Right kidney (tissue), 1 donor: ENCODE data around the gene LRRC36.

Source experiments
- DNase-seq: peaks from one replicate; pipeline ENCODE4 v3.0.0-alpha.2; 2016

The LRRC36 gene

DNA sequence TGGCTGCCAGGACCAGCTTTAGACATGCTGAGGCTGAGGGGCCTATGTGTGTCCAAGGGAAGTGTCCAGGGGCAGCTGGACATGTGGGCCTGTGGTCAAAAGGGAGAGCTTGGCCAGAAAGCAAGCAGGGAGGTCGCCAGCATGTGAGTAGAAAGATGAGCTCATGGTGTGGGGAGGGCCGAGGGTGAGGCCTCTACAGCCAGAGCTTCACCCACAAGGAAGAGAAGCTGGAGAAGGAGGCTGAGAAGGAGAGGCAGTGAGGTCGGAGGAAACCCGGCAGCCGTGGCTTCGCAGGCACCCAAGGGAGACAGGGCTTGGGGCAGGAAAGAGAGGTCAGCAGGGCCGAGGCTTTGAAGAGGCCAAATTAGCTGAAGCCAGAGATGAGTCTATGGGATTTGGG, 100.3 kb downstream of the LRRC36 start:
- DNase-seq: no peak

DNA sequence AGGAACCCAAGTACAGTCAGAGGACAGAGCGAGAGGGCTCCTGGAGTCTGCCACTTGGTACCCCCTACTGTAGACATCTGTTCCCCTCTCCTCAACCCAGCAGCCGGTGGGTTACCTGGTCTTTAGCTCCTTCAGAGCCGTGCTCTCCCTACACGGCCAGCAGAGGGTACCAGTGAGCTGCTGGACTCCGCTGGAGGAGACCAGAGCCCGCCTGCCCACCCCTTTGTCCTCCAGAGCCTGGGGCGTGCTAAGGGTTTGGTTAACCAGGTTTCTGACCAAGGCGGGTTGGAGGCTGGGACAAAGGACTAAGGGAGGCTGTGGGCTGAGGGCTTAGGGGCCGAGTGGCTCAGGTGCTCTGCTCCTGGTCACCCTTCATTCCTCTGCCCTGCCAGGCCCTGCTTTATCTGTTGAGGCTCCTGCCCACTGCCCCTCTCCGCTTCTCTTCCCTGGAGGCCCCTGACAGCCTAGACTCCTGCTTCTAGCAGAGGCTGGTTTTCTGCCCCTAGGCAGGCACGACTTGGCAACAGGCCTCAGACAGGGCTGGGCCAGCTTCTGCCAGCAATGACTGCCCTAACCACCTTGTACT, 101.6 kb downstream of the LRRC36 start:
- peak; percentile 63 for DNase-seq

DNA sequence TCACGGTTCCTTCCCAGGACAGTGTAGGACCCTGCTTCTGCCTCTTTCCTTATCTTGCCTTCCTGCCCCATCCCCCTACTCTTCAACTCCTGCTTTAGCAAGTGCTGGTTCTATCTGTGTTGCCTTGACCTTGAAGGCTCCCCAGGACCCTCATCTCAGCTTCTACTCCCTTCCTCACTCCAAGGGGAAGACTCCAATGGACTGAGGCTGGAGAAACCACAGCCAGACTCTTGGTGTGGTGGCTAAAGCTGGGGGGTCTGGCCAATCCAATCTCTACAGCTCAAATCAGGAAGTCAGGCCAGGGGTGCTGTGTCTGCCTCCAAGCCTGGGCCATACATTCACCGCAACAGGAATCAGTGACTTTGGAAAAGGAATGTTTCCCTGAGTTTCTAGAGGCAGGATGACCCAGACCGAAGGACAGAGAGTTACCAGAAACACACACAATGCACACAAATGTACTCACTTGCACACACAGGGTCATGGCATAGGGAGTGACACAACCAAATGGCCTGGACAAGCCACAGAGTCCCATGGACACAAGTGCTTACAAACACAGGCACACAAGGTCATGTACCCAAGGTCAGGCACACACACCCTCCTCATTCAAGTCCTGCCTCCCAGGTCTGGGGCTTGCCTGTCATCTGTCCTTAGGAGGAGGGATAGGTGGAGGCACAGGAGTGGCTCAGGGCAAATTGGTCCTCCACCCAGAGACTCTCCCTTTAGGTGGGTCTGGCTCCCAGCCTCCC, 102.6 kb downstream of the LRRC36 start:
- DNase-seq: no peak

DNA sequence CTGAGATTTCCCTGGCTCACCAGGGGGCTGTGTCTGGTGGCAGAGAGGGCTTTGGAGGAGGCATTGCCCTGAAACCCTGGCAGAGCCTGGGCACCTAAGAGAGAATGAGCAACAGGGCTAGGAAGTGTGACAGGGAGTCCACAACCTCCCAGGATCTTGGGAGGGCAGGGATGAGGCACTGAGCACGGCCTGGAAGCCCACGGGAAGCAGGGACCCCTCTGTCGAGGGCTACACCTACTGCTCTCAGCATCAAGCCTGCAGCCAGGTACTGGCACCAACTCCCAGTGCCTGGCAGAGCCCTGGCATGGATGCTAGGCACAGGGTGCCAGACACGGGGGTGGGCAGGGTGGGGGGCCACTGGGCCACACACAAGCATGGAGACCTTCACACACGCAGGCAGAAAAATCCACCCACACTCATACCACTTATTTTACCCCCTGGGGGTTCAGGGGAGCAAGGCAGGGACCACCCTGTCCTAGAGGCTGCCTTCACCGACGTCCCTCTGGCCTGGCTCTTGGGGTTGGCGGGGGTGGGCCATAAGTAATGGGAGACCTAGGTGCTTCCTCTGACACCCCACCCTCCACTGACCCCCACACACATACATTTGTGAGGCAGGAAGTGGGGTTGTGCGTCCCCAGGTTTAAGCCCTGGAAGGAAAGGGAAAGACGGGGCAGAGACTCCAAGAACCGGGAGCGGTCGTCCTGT, 103.3 kb downstream of the LRRC36 start:
- no peak for DNase-seq

DNA sequence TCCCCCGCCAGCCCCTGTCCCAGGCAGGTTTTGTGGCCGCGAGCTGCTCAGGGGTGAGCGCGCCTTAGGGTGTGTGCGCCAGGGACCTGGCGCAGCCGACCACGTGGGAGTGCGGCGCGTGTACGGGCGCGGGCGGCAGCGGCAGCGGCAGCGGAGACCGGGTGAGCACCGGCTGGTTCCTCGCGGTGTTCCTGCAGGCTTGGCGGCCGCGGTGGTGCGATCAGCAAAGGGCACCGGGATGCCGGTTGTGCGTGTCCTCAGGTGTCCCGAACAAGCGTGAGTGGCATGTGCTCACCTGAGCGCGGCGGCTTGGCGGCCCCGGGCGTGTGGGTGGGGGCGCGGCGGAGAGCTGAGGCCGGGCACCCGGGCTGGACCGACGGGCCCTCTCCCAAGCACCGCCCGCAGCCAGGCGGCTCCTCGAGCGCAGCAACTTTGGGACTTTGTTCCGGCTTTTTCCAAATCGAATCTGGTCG, 103.9 kb downstream of the LRRC36 start:
- DNase-seq: peak; percentile 83

DNA sequence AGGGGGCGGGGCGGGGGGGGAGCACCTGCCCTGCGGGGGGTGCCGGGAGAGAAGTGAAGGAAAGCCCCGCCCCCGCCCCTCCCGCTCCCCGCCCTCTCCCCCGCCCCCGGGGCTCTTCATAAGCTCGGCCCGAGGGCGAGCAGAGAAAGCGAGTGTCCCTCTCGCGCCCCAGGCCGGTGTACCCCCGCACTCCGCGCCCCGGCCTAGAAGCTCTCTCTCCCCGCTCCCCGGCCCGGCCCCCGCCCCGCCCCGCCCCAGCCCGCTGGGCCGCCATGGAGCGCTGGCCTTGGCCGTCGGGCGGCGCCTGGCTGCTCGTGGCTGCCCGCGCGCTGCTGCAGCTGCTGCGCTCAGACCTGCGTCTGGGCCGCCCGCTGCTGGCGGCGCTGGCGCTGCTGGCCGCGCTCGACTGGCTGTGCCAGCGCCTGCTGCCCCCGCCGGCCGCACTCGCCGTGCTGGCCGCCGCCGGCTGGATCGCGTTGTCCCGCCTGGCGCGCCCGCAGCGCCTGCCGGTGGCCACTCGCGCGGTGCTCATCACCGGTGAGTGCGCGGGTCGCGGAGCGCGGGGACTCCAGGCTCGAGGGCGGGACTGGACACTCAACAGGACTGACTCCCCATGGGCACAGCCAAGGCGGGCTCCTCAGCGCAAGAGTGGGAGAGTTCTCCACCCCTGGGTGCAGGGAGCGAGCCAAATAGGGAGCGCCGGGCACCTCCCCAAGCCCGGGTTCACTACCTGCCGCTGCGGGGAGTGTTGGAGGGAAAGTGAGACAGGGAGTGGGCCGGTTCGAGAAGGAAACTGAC, 104.6 kb downstream of the LRRC36 start, which contains the start of gene HSD11B2:
HSD11B2 (plus strand) TSS at position 145 of the 798 bp plus-strand sequence; CDS start at position 273, 128 bp downstream.
- peak; percentile 77 for DNase-seq

DNA sequence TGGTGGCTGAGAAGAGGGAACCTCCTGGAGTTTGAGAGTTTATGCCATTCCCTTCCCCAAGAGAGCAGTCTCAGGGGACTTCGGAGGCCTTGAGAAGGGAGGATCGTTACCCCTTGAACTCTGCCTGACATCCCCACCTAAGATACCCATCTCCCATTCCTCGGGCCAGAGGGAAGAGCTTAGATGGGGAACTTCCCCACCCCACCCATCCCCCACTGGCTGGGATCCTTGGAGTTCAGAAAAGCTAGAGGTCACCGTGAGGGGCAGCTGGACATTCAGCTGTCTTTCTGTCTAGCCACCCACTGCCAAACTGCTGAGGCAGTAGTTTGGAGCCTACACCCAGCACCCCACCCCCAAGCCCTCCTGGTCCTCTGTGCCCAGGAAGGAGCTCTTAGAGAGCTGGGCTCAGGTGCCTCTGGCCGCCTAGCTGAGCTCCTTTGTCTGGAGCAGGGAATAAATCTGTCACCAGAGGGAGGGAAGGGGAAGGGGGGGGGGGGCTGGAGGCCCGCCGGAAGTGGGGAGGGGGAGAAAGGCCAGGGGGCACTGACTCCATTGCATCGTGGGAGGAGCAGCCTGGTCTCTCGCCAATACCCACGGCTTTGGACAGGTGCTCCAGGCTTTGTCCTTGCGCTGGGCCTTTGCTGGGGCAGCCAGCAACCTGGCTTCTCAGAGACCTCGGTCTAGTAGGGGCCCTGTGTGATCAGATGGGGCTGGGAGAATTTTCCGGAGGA, 105.3 kb downstream of the LRRC36 start:
- no peak for DNase-seq

DNA sequence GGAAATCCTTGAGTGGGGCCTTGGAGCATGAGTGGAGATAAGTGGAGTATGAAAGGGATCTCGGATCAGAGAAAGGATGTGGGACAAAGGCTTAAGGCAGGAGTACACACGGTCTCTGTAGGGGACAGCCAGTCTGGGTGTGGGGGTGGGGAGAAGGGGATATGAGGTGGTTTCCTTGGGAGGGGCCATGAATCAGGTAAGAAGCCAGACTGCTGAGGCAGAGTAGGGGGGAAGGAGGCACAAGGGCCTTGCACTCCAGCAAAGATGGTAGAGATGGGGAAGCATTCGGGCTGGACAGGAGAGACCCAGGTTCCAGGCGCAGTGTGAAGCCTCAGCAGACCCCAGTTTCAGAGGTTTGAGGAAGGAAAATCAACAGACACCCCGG, 105.9 kb downstream of the LRRC36 start:
- no peak for DNase-seq

DNA sequence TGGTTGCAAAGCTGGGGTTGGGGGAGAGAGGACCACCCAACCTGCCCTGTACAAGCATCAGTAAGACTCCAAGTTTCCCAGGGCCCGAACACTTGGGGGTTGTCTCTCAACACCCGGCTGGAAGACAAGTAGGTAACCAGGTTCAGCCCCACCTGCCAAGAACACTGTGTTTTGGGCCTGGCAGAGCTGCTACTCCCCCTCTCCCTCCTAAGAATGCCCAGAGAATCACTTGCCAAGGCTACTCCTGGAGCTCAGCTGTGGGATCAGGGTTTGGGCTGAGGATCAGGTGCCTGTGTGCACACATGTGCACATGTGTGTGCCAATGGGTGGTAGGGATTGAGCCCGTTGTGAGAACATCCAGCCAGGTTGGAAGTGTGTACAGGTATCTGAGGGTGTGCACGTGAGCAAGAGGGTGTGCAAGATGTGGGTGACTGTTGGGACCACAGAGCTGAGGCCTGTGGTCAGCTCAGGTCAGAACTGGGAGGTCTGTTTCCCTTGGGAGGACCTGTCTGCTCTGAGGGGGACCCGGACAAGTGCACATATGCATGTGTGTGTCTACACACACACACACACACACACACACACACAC, 106.6 kb downstream of the LRRC36 start:
- no peak for DNase-seq
